GM12878 (cell line): Measurements from ENCODE around the gene BTG2. TPM values are rescaled to one million over a fixed set of nuclear protein-coding genes. Genes with fewer than 3 reads are reported as not detected.

Source experiments
- CBX5 ChIP-seq: sonication (generic); IDR thresholded peaks from 2 replicates; pipeline ENCODE4 v1.6.1; 2016; ENCODE audit warnings: low read depth, moderate library complexity, mild to moderate bottlenecking, inconsistent platforms
- EGR1 ChIP-seq, 2 experiments: IDR thresholded peaks; 1 replicate in 1 of 2; 2 replicates in 1 of 2; pipeline ENCODE4 v1.6.1; 2011 to 2012; ENCODE audit warnings: low read depth in 2 of 2, low read length in 2 of 2, borderline replicate concordance in 1 of 2, mild to moderate bottlenecking in 1 of 2, moderate library complexity in 1 of 2
- ELK1 ChIP-seq: IDR thresholded peaks from 2 replicates; pipeline ENCODE4 v1.6.1; 2012; ENCODE audit warnings: low read depth, low read length, improper control_type of control experiment
- FOXM1 ChIP-seq: IDR thresholded peaks from 2 replicates; pipeline ENCODE4 v1.6.1; 2012; ENCODE audit warnings: low read depth, mild to moderate bottlenecking, inconsistent platforms, low read length, moderate library complexity
- HCFC1 ChIP-seq: fragments of 150-350 bp; IDR thresholded peaks from 2 replicates; pipeline ENCODE4 v1.6.1; 2014; ENCODE audit warnings: low read length
- HDGF ChIP-seq: fragments of 450-650 bp; IDR thresholded peaks from 2 replicates; pipeline ENCODE4 v1.6.1; 2016; ENCODE audit warnings: antibody characterized with exemption
- IRF4 ChIP-seq: IDR thresholded peaks from 2 replicates; pipeline ENCODE4 v1.6.1; 2011; ENCODE audit warnings: low read depth, low read length
- JUND ChIP-seq: IDR thresholded peaks from 2 replicates; pipeline ENCODE4 v1.6.1; 2012; ENCODE audit warnings: low read depth, mild to moderate bottlenecking, low read length, improper control_type of control experiment, moderate library complexity
- NR2C1 ChIP-seq: fragments of 450-650 bp; IDR thresholded peaks from 2 replicates; pipeline ENCODE4 v1.6.1; 2017; ENCODE audit warnings: antibody characterized with exemption, mild to moderate bottlenecking, moderate library complexity
- NRF1 ChIP-seq: conservative IDR thresholded peaks from 2 replicates; pipeline ENCODE4 v1.6.1; 2011; ENCODE audit warnings: mild to moderate bottlenecking, low read depth, low read length, improper control_type of control experiment
- POU2F2 ChIP-seq: IDR thresholded peaks from 3 replicates; pipeline ENCODE4 v1.6.1; 2011; ENCODE audit warnings: low read depth, mild to moderate bottlenecking, low read length, borderline replicate concordance
- RB1 ChIP-seq: fragments of 450-650 bp; formaldehyde crosslinking; IDR thresholded peaks from 2 replicates; pipeline ENCODE4 v1.6.1; 2017; ENCODE audit warnings: mild to moderate bottlenecking, borderline replicate concordance
- RFX5 ChIP-seq: IDR thresholded peaks from 2 replicates; pipeline ENCODE4 v1.6.1; 2011; ENCODE audit warnings: low read depth, low read length, improper control_type of control experiment
- RUNX3 ChIP-seq: IDR thresholded peaks from 2 replicates; pipeline ENCODE4 v1.6.1; 2012; ENCODE audit warnings: low read length, inconsistent platforms
- SMAD1 ChIP-seq: fragments of 450-650 bp; IDR thresholded peaks from 2 replicates; pipeline ENCODE4 v1.6.1; 2018; ENCODE audit warnings: mild to moderate bottlenecking, low read depth; ENCODE audit not compliant: partially characterized antibody
- SRF ChIP-seq, 2 experiments: IDR thresholded peaks; 2 replicates each; pipeline ENCODE4 v1.6.1; 2011; ENCODE audit warnings: low read depth in 2 of 2, low read length in 2 of 2, mild to moderate bottlenecking in 1 of 2, moderate library complexity in 1 of 2
- SUZ12 ChIP-seq: fragments of 200-600 bp; sonication (generic); IDR thresholded peaks from one replicate; pipeline ENCODE4 v1.6.1; 2018; ENCODE audit warnings: antibody characterized with exemption, mild to moderate bottlenecking; ENCODE audit not compliant: unreplicated experiment
- USF1 ChIP-seq: IDR thresholded peaks from 2 replicates; pipeline ENCODE4 v1.6.1; 2011; ENCODE audit warnings: borderline replicate concordance, low read depth, mild to moderate bottlenecking, moderate library complexity, mixed read lengths, low read length; ENCODE audit not compliant: insufficient read depth; ENCODE audit errors: extremely low read length
- WRNIP1 ChIP-seq: IDR thresholded peaks from 2 replicates; pipeline ENCODE4 v1.6.1; 2011; ENCODE audit warnings: low read depth, low read length, improper control_type of control experiment, borderline replicate concordance
- YBX1 ChIP-seq: fragments of 450-650 bp; IDR thresholded peaks from 2 replicates; pipeline ENCODE4 v1.6.1; 2016; ENCODE audit warnings: antibody characterized with exemption
- ZNF622 ChIP-seq: fragments of 450-650 bp; IDR thresholded peaks from 2 replicates; pipeline ENCODE4 v1.6.1; 2017; ENCODE audit warnings: mild to moderate bottlenecking, inconsistent platforms
- polyA plus RNA-seq, 11 experiments: library from polyadenylated mRNA; depleted of rRNA in 4 of 11; unstranded in 6 of 11; stranded (reverse) in 5 of 11; fragments of >200 nt; fragmentation: Nextera tagmentation in 4 of 11; fragmentation: Illumina TruSeq in 1 of 11; extraction: Ambion mirVana in 4 of 11; extraction: Trizol in 1 of 11; gene quantifications; 1 replicate in 1 of 11; 2 replicates in 10 of 11; pipeline versions ENCODE4 v1.2.1 to v1.2.3, GENCODE V29; 2011 to 2016; ENCODE audit warnings: inconsistent platforms in 2 of 11, missing spikeins in 2 of 11, low read depth in 1 of 11
- total RNA-seq, 4 experiments: library from RNA; depleted of rRNA in 3 of 4; stranded (reverse); fragments of >200 nt in 3 of 4; fragmentation: Illumina TruSeq in 1 of 4; extraction: Trizol in 1 of 4; gene quantifications; 2 replicates each; pipeline versions ENCODE4 v1.2.1 to v1.2.3, GENCODE V29; 2013 to 2021
- TF ChIP-seq, protein P1 (sequence below): IDR thresholded peaks from 2 replicates; pipeline ENCODE4 v1.6.1; 2012; ENCODE audit warnings: low read length, inconsistent platforms
- TF ChIP-seq, protein P2 (sequence below): IDR thresholded peaks from 2 replicates; pipeline ENCODE4 v1.6.1; 2012; ENCODE audit warnings: improper control_type of control experiment, low read depth, low read length; ENCODE audit not compliant: insufficient replicate concordance
- TF ChIP-seq, protein P3 (sequence below): IDR thresholded peaks from 2 replicates; pipeline ENCODE4 v1.6.1; 2012; ENCODE audit warnings: low read depth, low read length, improper control_type of control experiment

BTG2 gene
- total and polyA plus RNA-seq, 10 of the 15 experiments (the other 5 are each of a cell fraction or from before 2014, with no cell fraction given) = 23.3 to 160 (median 98.1) TPM

DNA sequence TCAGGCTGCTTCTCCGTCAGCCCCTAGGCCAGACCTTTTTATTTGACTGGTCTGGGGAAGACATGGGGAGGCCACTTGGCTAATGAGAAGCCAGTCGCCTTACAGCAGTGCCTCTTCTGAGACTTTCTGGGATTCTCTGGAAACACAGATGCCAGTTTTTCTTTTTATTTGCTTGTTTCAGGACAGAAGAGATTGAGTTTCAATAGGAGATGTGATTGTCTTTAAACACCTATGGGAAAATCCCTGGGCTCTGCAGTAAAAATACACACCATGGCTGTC lies 15.4 kb upstream of the BTG2 start (continued):
- TF ChIP-seq USF1 (no peak), RFX5 (no peak), ZNF622 (no peak), EGR1 (IDR thresholded peaks at IDR 0.05; ENCODE audit: borderline replicate concordance in 1 of 2, low read depth in 2 of 2, low read length in 2 of 2) (no peak), ELK1 (no peak), HDGF (no peak), WRNIP1 (no peak), IRF4 (no peak), RB1 (no peak), NR2C1 (no peak), SRF (IDR thresholded peaks at IDR 0.05; ENCODE audit: low read depth in 2 of 2, low read length in 2 of 2) (no peak), SMAD1 (no peak), FOXM1 (no peak), HCFC1 (no peak), YBX1 (no peak), CBX5 (no peak), NRF1 (no peak), SUZ12 (no peak), JUND (no peak), POU2F2 (no peak), RUNX3 (no peak)
- TF ChIP-seq, protein P1, sequence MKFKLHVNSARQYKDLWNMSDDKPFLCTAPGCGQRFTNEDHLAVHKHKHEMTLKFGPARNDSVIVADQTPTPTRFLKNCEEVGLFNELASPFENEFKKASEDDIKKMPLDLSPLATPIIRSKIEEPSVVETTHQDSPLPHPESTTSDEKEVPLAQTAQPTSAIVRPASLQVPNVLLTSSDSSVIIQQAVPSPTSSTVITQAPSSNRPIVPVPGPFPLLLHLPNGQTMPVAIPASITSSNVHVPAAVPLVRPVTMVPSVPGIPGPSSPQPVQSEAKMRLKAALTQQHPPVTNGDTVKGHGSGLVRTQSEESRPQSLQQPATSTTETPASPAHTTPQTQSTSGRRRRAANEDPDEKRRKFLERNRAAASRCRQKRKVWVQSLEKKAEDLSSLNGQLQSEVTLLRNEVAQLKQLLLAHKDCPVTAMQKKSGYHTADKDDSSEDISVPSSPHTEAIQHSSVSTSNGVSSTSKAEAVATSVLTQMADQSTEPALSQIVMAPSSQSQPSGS = no peak
- TF ChIP-seq, protein P2, sequence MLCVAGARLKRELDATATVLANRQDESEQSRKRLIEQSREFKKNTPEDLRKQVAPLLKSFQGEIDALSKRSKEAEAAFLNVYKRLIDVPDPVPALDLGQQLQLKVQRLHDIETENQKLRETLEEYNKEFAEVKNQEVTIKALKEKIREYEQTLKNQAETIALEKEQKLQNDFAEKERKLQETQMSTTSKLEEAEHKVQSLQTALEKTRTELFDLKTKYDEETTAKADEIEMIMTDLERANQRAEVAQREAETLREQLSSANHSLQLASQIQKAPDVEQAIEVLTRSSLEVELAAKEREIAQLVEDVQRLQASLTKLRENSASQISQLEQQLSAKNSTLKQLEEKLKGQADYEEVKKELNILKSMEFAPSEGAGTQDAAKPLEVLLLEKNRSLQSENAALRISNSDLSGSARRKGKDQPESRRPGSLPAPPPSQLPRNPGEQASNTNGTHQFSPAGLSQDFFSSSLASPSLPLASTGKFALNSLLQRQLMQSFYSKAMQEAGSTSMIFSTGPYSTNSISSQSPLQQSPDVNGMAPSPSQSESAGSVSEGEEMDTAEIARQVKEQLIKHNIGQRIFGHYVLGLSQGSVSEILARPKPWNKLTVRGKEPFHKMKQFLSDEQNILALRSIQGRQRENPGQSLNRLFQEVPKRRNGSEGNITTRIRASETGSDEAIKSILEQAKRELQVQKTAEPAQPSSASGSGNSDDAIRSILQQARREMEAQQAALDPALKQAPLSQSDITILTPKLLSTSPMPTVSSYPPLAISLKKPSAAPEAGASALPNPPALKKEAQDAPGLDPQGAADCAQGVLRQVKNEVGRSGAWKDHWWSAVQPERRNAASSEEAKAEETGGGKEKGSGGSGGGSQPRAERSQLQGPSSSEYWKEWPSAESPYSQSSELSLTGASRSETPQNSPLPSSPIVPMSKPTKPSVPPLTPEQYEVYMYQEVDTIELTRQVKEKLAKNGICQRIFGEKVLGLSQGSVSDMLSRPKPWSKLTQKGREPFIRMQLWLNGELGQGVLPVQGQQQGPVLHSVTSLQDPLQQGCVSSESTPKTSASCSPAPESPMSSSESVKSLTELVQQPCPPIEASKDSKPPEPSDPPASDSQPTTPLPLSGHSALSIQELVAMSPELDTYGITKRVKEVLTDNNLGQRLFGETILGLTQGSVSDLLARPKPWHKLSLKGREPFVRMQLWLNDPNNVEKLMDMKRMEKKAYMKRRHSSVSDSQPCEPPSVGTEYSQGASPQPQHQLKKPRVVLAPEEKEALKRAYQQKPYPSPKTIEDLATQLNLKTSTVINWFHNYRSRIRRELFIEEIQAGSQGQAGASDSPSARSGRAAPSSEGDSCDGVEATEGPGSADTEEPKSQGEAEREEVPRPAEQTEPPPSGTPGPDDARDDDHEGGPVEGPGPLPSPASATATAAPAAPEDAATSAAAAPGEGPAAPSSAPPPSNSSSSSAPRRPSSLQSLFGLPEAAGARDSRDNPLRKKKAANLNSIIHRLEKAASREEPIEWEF = peak; percentile 11
- TF ChIP-seq, protein P3, sequence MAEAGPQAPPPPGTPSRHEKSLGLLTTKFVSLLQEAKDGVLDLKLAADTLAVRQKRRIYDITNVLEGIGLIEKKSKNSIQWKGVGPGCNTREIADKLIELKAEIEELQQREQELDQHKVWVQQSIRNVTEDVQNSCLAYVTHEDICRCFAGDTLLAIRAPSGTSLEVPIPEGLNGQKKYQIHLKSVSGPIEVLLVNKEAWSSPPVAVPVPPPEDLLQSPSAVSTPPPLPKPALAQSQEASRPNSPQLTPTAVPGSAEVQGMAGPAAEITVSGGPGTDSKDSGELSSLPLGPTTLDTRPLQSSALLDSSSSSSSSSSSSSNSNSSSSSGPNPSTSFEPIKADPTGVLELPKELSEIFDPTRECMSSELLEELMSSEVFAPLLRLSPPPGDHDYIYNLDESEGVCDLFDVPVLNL = no peak
